Loucy (cell line): Measurements from ENCODE around the gene NES.

ENCODE experiments used
- H2AFZ ChIP-seq: fragments of 200-600 bp; sonication (generic); 2 replicates; pipeline ENCODE4 v1.6.0; 2016; ENCODE audit warnings: antibody characterized with exemption, mild to moderate bottlenecking, low read length, moderate library complexity
- H3F3A ChIP-seq: fragments of 200-600 bp; 2 replicates; pipeline ENCODE4 v1.6.0; 2016; ENCODE audit warnings: antibody characterized with exemption, low read depth, mild to moderate bottlenecking
- H3K27me3 ChIP-seq: fragments of 200-600 bp; sonication (generic); 2 replicates; pipeline ENCODE4 v1.6.1; 2014; ENCODE audit warnings: low read length, mild to moderate bottlenecking; ENCODE audit not compliant: insufficient read depth, poor library complexity, severe bottlenecking
- H3K36me3 ChIP-seq: fragments of 200-600 bp; sonication (generic); 2 replicates; pipeline ENCODE4 v1.6.1; 2016; ENCODE audit warnings: low read length; ENCODE audit not compliant: insufficient read depth
- H3K4me1 ChIP-seq: fragments of 200-600 bp; sonication (generic); 2 replicates; pipeline ENCODE4 v1.5.1; 2014; ENCODE audit warnings: low read length, mild to moderate bottlenecking; ENCODE audit not compliant: insufficient read depth, poor library complexity, severe bottlenecking
- H3K4me2 ChIP-seq: fragments of 200-600 bp; sonication (generic); 2 replicates; pipeline ENCODE4 v1.6.0; 2014; ENCODE audit warnings: antibody characterized with exemption, low read length, low read depth, mild to moderate bottlenecking; ENCODE audit not compliant: poor library complexity, severe bottlenecking
- H3K4me3 ChIP-seq: fragments of 200-600 bp; sonication (generic); 2 replicates; pipeline ENCODE4 v1.5.1; 2014; ENCODE audit warnings: low read length, mild to moderate bottlenecking, mixed read lengths; ENCODE audit not compliant: poor library complexity, severe bottlenecking
- H3K79me2 ChIP-seq: fragments of 200-600 bp; sonication (generic); 2 replicates; pipeline ENCODE4 v1.6.1; 2014; ENCODE audit warnings: low read length; ENCODE audit not compliant: insufficient read depth
- H3K9ac ChIP-seq: fragments of 200-600 bp; sonication (generic); 2 replicates; pipeline ENCODE4 v1.6.0; 2014; ENCODE audit warnings: mild to moderate bottlenecking, low read depth, low read length, moderate library complexity; ENCODE audit not compliant: poor library complexity, severe bottlenecking
- H3K9me2 ChIP-seq: fragments of 200-600 bp; sonication (generic); replicated peaks from 2 replicates; pipeline ENCODE4 v1.6.1; 2016; ENCODE audit warnings: low read depth, low read length, mixed read lengths
- H3K9me3 ChIP-seq: fragments of 200-600 bp; sonication (generic); 2 replicates; pipeline ENCODE4 v1.6.1; 2014; ENCODE audit warnings: mild to moderate bottlenecking, antibody characterized with exemption, low read length, low read depth; ENCODE audit not compliant: insufficient read depth
- H4K20me1 ChIP-seq: fragments of 200-600 bp; sonication (generic); 2 replicates; pipeline ENCODE4 v1.6.0; 2014; ENCODE audit warnings: antibody characterized with exemption, low read length, mild to moderate bottlenecking; ENCODE audit not compliant: insufficient read depth, poor library complexity, severe bottlenecking
- CTCF ChIP-seq: fragments of 200-600 bp; sonication (generic); conservative IDR thresholded peaks from 2 replicates; pipeline ENCODE4 v1.5.1; 2014; ENCODE audit warnings: mild to moderate bottlenecking, antibody characterized with exemption, low read length
- EZH2phosphoT487 ChIP-seq: fragments of 200-600 bp; IDR thresholded peaks from 2 replicates; pipeline ENCODE4 v1.6.1; 2018; ENCODE audit warnings: antibody characterized with exemption, mild to moderate bottlenecking, moderate library complexity, borderline replicate concordance

The NES gene

GRCh38 chr1:156676114-156676819, 940 bp downstream of the NES start:
- no peaks in the 10 kb centered on the region for H3F3A ChIP-seq
- H3K36me3 ChIP-seq, result no peaks in the 10 kb centered on the region
- H3K27me3 ChIP-seq, result peaks cover 5% of the 10 kb centered on the region
- no peaks in the 10 kb centered on the region for H3K9me2 ChIP-seq
- H3K4me3 ChIP-seq, result no peak overlapping the region
- TF ChIP-seq EZH2phosphoT487 (no peak), CTCF (no peak)
- H3K9ac ChIP-seq, result no peak overlapping the region
- H4K20me1 ChIP-seq, result no peaks in the 10 kb centered on the region
- H3K79me2 ChIP-seq, result no peaks in the 10 kb centered on the region
- H3K4me2 ChIP-seq, result no peak overlapping the region
- no peak overlapping the region for H2AFZ ChIP-seq
- no peaks in the 10 kb centered on the region for H3K4me1 ChIP-seq
- no peaks in the 10 kb centered on the region for H3K9me3 ChIP-seq

GRCh38 chr1:156675210-156676113, 1.7 kb downstream of the NES start:
- H2AFZ ChIP-seq, result no peak overlapping the region
- H3K79me2 ChIP-seq, result no peaks in the 10 kb centered on the region
- no peaks in the 10 kb centered on the region for H3F3A ChIP-seq
- no peaks in the 10 kb centered on the region for H4K20me1 ChIP-seq
- no peaks in the 10 kb centered on the region for H3K9me3 ChIP-seq
- TF ChIP-seq EZH2phosphoT487 (no peak), CTCF (no peak)
- H3K9ac ChIP-seq, result no peak overlapping the region
- H3K27me3 ChIP-seq, result peaks cover 5% of the 10 kb centered on the region
- H3K4me1 ChIP-seq, result no peaks in the 10 kb centered on the region
- H3K4me3 ChIP-seq, result no peak overlapping the region
- no peaks in the 10 kb centered on the region for H3K9me2 ChIP-seq
- H3K36me3 ChIP-seq, result no peaks in the 10 kb centered on the region
- no peak overlapping the region for H3K4me2 ChIP-seq

- TF ChIP-seq CTCF, result no peak
- no peak for TF ChIP-seq EZH2phosphoT487
- no peaks in the 10 kb centered on the region for H4K20me1 ChIP-seq
- H3K4me1 ChIP-seq, result no peaks in the 10 kb centered on the region
- H3K9ac ChIP-seq, result no peak overlapping the region
- H3K9me2 ChIP-seq, result no peaks in the 10 kb centered on the region
- H3K4me3 ChIP-seq, result no peak overlapping the region
- H3F3A ChIP-seq, result no peaks in the 10 kb centered on the region
- H2AFZ ChIP-seq, result no peak overlapping the region
- no peaks in the 10 kb centered on the region for H3K36me3 ChIP-seq
- no peaks in the 10 kb centered on the region for H3K9me3 ChIP-seq
- H3K4me2 ChIP-seq, result no peak overlapping the region
- no peaks in the 10 kb centered on the region for H3K27me3 ChIP-seq
- no peaks in the 10 kb centered on the region for H3K79me2 ChIP-seq
Observed at GRCh38 chr1:156673387-156674121, 3.7 kb downstream of the NES start.
